Endothelial cell of umbilical vein (primary cell): ENCODE measurements around the gene GMNC. TPM values are rescaled to one million over a fixed set of nuclear protein-coding genes. Genes with fewer than 3 reads are reported as not detected.

Experiments used
- BruUV-seq: library from RNA; stranded (reverse); fragments of 400-500 nt; replicated peaks from 2 replicates; lab custom pipeline; 2021; lab: Mats Ljungman, UMichigan
- CTCF ChIA-PET: fragments of 300-600, 350-600 bp; sonication (Branson Sonifier 250); formaldehyde crosslinking; loops from one replicate; lab custom pipeline; 2021; ENCODE audit warnings: antibody characterized with exemption, inconsistent platforms; lab: Charles Lee
- POLR2A ChIA-PET: fragments of 300-600, 350-600 bp; sonication (Branson Sonifier 250); formaldehyde crosslinking; loops from one replicate; lab custom pipeline; 2021; ENCODE audit warnings: antibody characterized with exemption, inconsistent platforms; lab: Charles Lee
- DNase-seq: peaks from one replicate; pipeline ENCODE4 v3.0.0-alpha.2; 2011; ENCODE audit warnings: low read depth, low spot score
- FAIRE-seq: peaks from 2 replicates; lab custom pipeline; 2011; peaks lifted over from hg19 to GRCh38; lab: Jason Lieb, UNC
- H2AFZ ChIP-seq: 2 replicates; pipeline ENCODE4 v1.6.0; 2012; ENCODE audit warnings: low read depth, low read length, control low read depth, inconsistent platforms
- H3K27ac ChIP-seq: 2 replicates; pipeline ENCODE4 v1.5.1; 2011; ENCODE audit warnings: low read depth, mild to moderate bottlenecking, control low read depth, low read length, moderate library complexity; ENCODE audit not compliant: insufficient read depth
- H3K27me3 ChIP-seq, 2 experiments: 2 replicates each; pipeline versions ENCODE4 v1.6.0 to v1.6.1; 2011; ENCODE audit warnings: low read length in 2 of 2, mixed read lengths in 1 of 2; ENCODE audit not compliant: control insufficient read depth in 2 of 2, insufficient read depth in 2 of 2
- H3K36me3 ChIP-seq, 2 experiments: 2 replicates in 1 of 2; 3 replicates in 1 of 2; pipeline ENCODE4 v1.5.1; 2011; ENCODE audit warnings: low read length in 2 of 2, mild to moderate bottlenecking in 1 of 2, moderate library complexity in 1 of 2; ENCODE audit not compliant: control insufficient read depth in 2 of 2, insufficient read depth in 2 of 2; ENCODE audit errors: extremely low read depth in 1 of 2
- H3K4me1 ChIP-seq: 3 replicates; pipeline ENCODE4 v1.5.1; 2011; ENCODE audit warnings: mild to moderate bottlenecking, low read length; ENCODE audit not compliant: control insufficient read depth, insufficient read depth; ENCODE audit errors: extremely low read depth
- H3K4me2 ChIP-seq: 2 replicates; pipeline ENCODE4 v1.6.1; 2011; ENCODE audit warnings: low read length, control low read depth, mixed read lengths; ENCODE audit not compliant: insufficient read depth
- H3K4me3 ChIP-seq, 3 experiments: fragments of 200-600 bp in 1 of 3; sonication (generic), shearing (Covaris generic) in 1 of 3; replicated peaks in 1 of 3; 2 replicates each; pipeline ENCODE4 v1.5.1; 2011 to 2016; ENCODE audit warnings: control low read depth in 3 of 3, low read length in 3 of 3, mild to moderate bottlenecking in 2 of 3, inconsistent platforms in 1 of 3, low read depth in 1 of 3, moderate library complexity in 1 of 3; ENCODE audit not compliant: insufficient read depth in 1 of 3
- H3K79me2 ChIP-seq: 2 replicates; pipeline ENCODE4 v1.6.0; 2012; ENCODE audit warnings: low read length, inconsistent platforms; ENCODE audit not compliant: control insufficient read depth, insufficient read depth
- H3K9ac ChIP-seq: replicated peaks from 2 replicates; pipeline ENCODE3; 2011; ENCODE audit warnings: low read length, control low read depth; ENCODE audit not compliant: insufficient read depth; ENCODE audit errors: extremely low read depth
- H3K9me1 ChIP-seq: replicated peaks from 3 replicates; pipeline ENCODE4 v1.6.0; 2011; ENCODE audit warnings: mild to moderate bottlenecking, low read length; ENCODE audit not compliant: control insufficient read depth, insufficient read depth; ENCODE audit errors: extremely low read depth
- H3K9me3 ChIP-seq: replicated peaks from 2 replicates; pipeline ENCODE4 v1.5.1; 2012; ENCODE audit warnings: low read length, inconsistent platforms; ENCODE audit not compliant: control insufficient read depth, insufficient read depth
- H4K20me1 ChIP-seq: replicated peaks from 2 replicates; pipeline ENCODE3; 2011; ENCODE audit warnings: mild to moderate bottlenecking, low read length; ENCODE audit not compliant: control insufficient read depth, insufficient read depth; ENCODE audit errors: extremely low read depth
- CTCF ChIP-seq, 2 donors: IDR thresholded peaks; 1 replicate in 1 of 2; 2 replicates in 1 of 2; pipeline ENCODE4 v1.5.1; 2011; ENCODE audit warnings: low read length in 2 of 2, mild to moderate bottlenecking in 2 of 2, moderate library complexity in 2 of 2, control low read depth in 1 of 2, inconsistent platforms in 1 of 2, low read depth in 1 of 2; ENCODE audit not compliant: insufficient read depth in 1 of 2; ENCODE audit errors: extremely low read depth in 1 of 2
- EZH2 ChIP-seq: IDR thresholded peaks from 2 replicates; pipeline ENCODE4 v1.6.1; 2012; ENCODE audit warnings: borderline replicate concordance, low read depth, mild to moderate bottlenecking, moderate library complexity, low read length, inconsistent platforms; ENCODE audit not compliant: severe bottlenecking
- FOS ChIP-seq: IDR thresholded peaks from 2 replicates; pipeline ENCODE4 v1.6.1; 2011; ENCODE audit warnings: mild to moderate bottlenecking, low read length, moderate library complexity, borderline replicate concordance; ENCODE audit not compliant: insufficient read depth
- GATA2 ChIP-seq: IDR thresholded peaks from 2 replicates; pipeline ENCODE4 v1.7.0; 2011; ENCODE audit warnings: low read depth, mild to moderate bottlenecking, moderate library complexity, mixed read lengths, low read length; ENCODE audit not compliant: insufficient read length, insufficient read depth
- JUN ChIP-seq: IDR thresholded peaks from 2 replicates; pipeline ENCODE4 v1.6.1; 2011; ENCODE audit warnings: borderline replicate concordance, low read depth; ENCODE audit not compliant: insufficient read length, insufficient read depth
- MAX ChIP-seq: IDR thresholded peaks from 2 replicates; pipeline ENCODE4 v1.6.1; 2011; ENCODE audit not compliant: insufficient read depth, insufficient read length
- MYC ChIP-seq: IDR thresholded peaks from one replicate; pipeline ENCODE4 v1.6.1; 2011; ENCODE audit warnings: mild to moderate bottlenecking, low read depth, low read length
- POLR2A ChIP-seq: IDR thresholded peaks from 2 replicates; pipeline ENCODE4 v1.6.1; 2012; ENCODE audit warnings: low read depth, mild to moderate bottlenecking, control low read depth, low read length
- POLR2AphosphoS5 ChIP-seq: IDR thresholded peaks from 2 replicates; pipeline ENCODE4 v1.6.1; 2012; ENCODE audit warnings: low read depth, mild to moderate bottlenecking, control low read depth, low read length, moderate library complexity; ENCODE audit not compliant: insufficient read depth
- dilution Hi-C: fragments of 300-500 bp; cut with MboI; formaldehyde crosslinking; loops from one replicate; pipeline ENCODE4 v1.15.0; 2019; ENCODE audit warnings: low sequenced_read_pairs; ENCODE audit not compliant: extremely low pct_ligation_motif_present
- intact Hi-C: fragments of 100-400 bp; cut with micrococcal nuclease; formaldehyde crosslinking; loops from one replicate; pipeline ENCODE4 v1.10.0; 2022
- polyA plus RNA-seq, 4 experiments: library from polyadenylated mRNA; depleted of rRNA in 3 of 4; stranded (reverse) in 3 of 4; unstranded in 1 of 4; fragments of >200 nt; gene quantifications; 2 replicates each; pipeline versions ENCODE4 v1.2.1 to v1.2.3, GENCODE V29; 2011 to 2012; ENCODE audit warnings: missing spikeins in 1 of 4
- total RNA-seq: library from RNA; stranded (reverse); gene quantifications from 2 replicates; pipeline ENCODE4 v1.2.3, GENCODE V29; 2021

GMNC gene
- total and polyA plus RNA-seq, 2 donors (not counting 3 experiments of a cell fraction or from before 2014, with no cell fraction given) = not detected

- dilution Hi-C loops = no loop called here
- Histone ChIP-seq H3K27me3 (no peaks in the 10 kb centered on the region), H2AFZ (no peak overlapping the region), H3K4me1 (no peaks in the 10 kb centered on the region), H3K4me2 (no peak overlapping the region), H4K20me1 (no peaks in the 10 kb centered on the region), H3K4me3 (no peak overlapping the region), H3K9me3 (no peaks in the 10 kb centered on the region), H3K9me1 (no peaks in the 10 kb centered on the region), H3K9ac (no peak overlapping the region), H3K79me2 (no peaks in the 10 kb centered on the region), H3K36me3 (no peaks in the 10 kb centered on the region), H3K27ac (no peak overlapping the region)
- ChIA-PET CTCF (no interaction called here), POLR2A (no interaction called here)
- DNase-seq = no peak
- intact Hi-C loops = no loop called here
- no peak for TF ChIP-seq MAX
- TF ChIP-seq GATA2 = no peak
- no peak for TF ChIP-seq POLR2A
- no peak for TF ChIP-seq CTCF (IDR thresholded peaks at IDR 0.05; ENCODE audit: extremely low read depth in 1 of 2, insufficient read depth in 1 of 2, low read depth in 1 of 2, low read length in 2 of 2)
- no peak for TF ChIP-seq FOS
- no peak for TF ChIP-seq JUN
- no peak for TF ChIP-seq MYC
- no peak for TF ChIP-seq EZH2
- TF ChIP-seq POLR2AphosphoS5 = no peak
- no peak for FAIRE-seq
- BruUV-seq = no TSS peak
These were observed 48.9 kb upstream of the GMNC start for GRCh38 chr3:190911382-190911781.
